Erythroblast (primary cell): ENCODE data around the gene ANKEF1.

Experiments
- GATA1 ChIP-seq: IDR thresholded peaks from 2 replicates; pipeline ENCODE4 v1.6.1; 2011; ENCODE audit warnings: low read depth, mild to moderate bottlenecking, control low read depth, low read length, moderate library complexity
- POLR2A ChIP-seq: IDR thresholded peaks from 2 replicates; pipeline ENCODE4 v1.6.1; 2011; ENCODE audit warnings: mild to moderate bottlenecking, low read length

DNA sequence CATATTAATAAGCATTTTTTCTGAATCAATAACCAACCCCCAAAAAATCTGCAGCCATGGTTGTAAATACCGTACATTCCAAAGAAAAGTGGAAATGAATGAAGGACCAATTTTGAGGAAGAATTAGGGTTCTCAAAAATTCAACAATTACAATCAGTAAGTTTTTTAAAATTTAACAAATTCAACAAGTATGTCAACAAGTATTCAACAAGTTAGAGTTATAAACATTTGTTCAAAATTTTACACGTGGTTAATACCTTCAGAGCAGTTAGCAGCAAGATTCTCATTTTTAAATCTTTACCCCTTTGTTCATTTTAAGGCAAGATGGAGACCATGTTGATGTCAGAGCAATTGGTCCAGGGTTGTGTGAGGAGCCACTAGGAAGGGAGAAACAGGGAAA lies 27.6 kb upstream of the ANKEF1 start:
- TF ChIP-seq POLR2A: no peak
- TF ChIP-seq GATA1: no peak
